HG02943 (cell line): ENCODE data around the gene CAPN10.

Experiments used
- ATAC-seq: cut with Tn5 transposase; IDR thresholded peaks from one replicate; pipeline ENCODE4 v1.9.1; 2021; ENCODE audit warnings: mild to moderate bottlenecking, low read depth, moderate library complexity; ENCODE audit not compliant: unreplicated experiment

Gene CAPN10

GRCh38 chr2:240574386-240575100 is 12.0 kb upstream of the CAPN10 start:
- no peak for ATAC-seq

GRCh38 chr2:240575101-240575965 is 11.2 kb upstream of the CAPN10 start:
- no peak for ATAC-seq

GRCh38 chr2:240576036-240576435 is 10.5 kb upstream of the CAPN10 start:
- no peak for ATAC-seq

- ATAC-seq = no peak
Measured at GRCh38 chr2:240576436-240577205, 9.9 kb upstream of the CAPN10 start.

GRCh38 chr2:240577281-240578109 is 9.0 kb upstream of the CAPN10 start:
- ATAC-seq = no peak

- ATAC-seq = no peak
Measured at GRCh38 chr2:240578110-240578450, 8.5 kb upstream of the CAPN10 start.

- no peak for ATAC-seq
Measured at GRCh38 chr2:240578488-240578887, 8.0 kb upstream of the CAPN10 start.

GRCh38 chr2:240579071-240579762 is 7.3 kb upstream of the CAPN10 start:
- ATAC-seq = no peak

- ATAC-seq = no peak
Measured at GRCh38 chr2:240579771-240580614, 6.5 kb upstream of the CAPN10 start.

GRCh38 chr2:240581811-240582210 is 4.7 kb upstream of the CAPN10 start:
- ATAC-seq = no peak

- no peak for ATAC-seq
Measured at GRCh38 chr2:240582781-240583180, 3.8 kb upstream of the CAPN10 start.

GRCh38 chr2:240583774-240584173 is 2.8 kb upstream of the CAPN10 start:
- ATAC-seq = no peak

- ATAC-seq = peak; percentile 51
Measured at GRCh38 chr2:240584486-240585031, 2.0 kb upstream of the CAPN10 start.

GRCh38 chr2:240585101-240585500 is 1.4 kb upstream of the CAPN10 start:
- peak; percentile 19 for ATAC-seq

- no peak for ATAC-seq
Measured at GRCh38 chr2:240585681-240586197, 795 bp upstream of the CAPN10 start.

GRCh38 chr2:240586919-240587800 is 626 bp downstream of the CAPN10 start:
- ATAC-seq = no peak

GRCh38 chr2:240588006-240588655 is 1.6 kb downstream of the CAPN10 start:
- no peak for ATAC-seq
